Fibroblast of upper back skin (primary cell): ENCODE results near the gene USP20.
A peak's percentile ranks its signal among the peaks of the same experiment; 100 is the strongest.
"Not testable (repeated sequence)": the region's sequence is repeated elsewhere in the genome, so short reads cannot be mapped to it uniquely, and the experiment has no call there.

ENCODE experiments used
- DNase-seq: peaks from one replicate; pipeline ENCODE4 v3.0.0-alpha.2; 2013

Gene USP20

GRCh38 chr9:129890718-129891299, 55.6 kb downstream of the USP20 start:
- not testable (repeated sequence) for DNase-seq

GRCh38 chr9:129891569-129891968, 56.3 kb downstream of the USP20 start:
- DNase-seq: no peak

- no peak for DNase-seq
These were observed 59.0 kb downstream of the USP20 start for GRCh38 chr9:129894120-129894823.

- no peak for DNase-seq
These were observed 60.4 kb downstream of the USP20 start for GRCh38 chr9:129895376-129896268.

- DNase-seq: no peak
These were observed 62.0 kb downstream of the USP20 start for GRCh38 chr9:129897263-129897662.

- no peak for DNase-seq
These were observed 62.9 kb downstream of the USP20 start for GRCh38 chr9:129898185-129898584.

GRCh38 chr9:129899620-129900019, 64.4 kb downstream of the USP20 start:
- DNase-seq: no peak

GRCh38 chr9:129900263-129901027, 65.2 kb downstream of the USP20 start:
- no peak for DNase-seq

GRCh38 chr9:129901993-129902739, 66.9 kb downstream of the USP20 start:
- DNase-seq: no peak

GRCh38 chr9:129902740-129903134, 67.5 kb downstream of the USP20 start:
- no peak for DNase-seq

GRCh38 chr9:129904734-129905133, 69.5 kb downstream of the USP20 start:
- no peak for DNase-seq

GRCh38 chr9:129906298-129906697, 71.0 kb downstream of the USP20 start:
- no peak for DNase-seq

- DNase-seq: no peak
These were observed 71.9 kb downstream of the USP20 start for GRCh38 chr9:129907201-129907600.

GRCh38 chr9:129908906-129909305, 73.6 kb downstream of the USP20 start:
- DNase-seq: no peak

GRCh38 chr9:129909851-129910250, 74.6 kb downstream of the USP20 start:
- DNase-seq: no peak

GRCh38 chr9:129910628-129911567, 75.6 kb downstream of the USP20 start:
- DNase-seq: peak; percentile 99

GRCh38 chr9:129914051-129914450, 78.8 kb downstream of the USP20 start:
- no peak for DNase-seq

GRCh38 chr9:129916707-129917106, 81.4 kb downstream of the USP20 start:
- no peak for DNase-seq

GRCh38 chr9:129918296-129918950, 83.2 kb downstream of the USP20 start:
- DNase-seq: no peak

GRCh38 chr9:129919277-129919676, 84.0 kb downstream of the USP20 start:
- DNase-seq: no peak

- no peak for DNase-seq
These were observed 84.6 kb downstream of the USP20 start for GRCh38 chr9:129919841-129920240.
